GM23338 (cell line): Measurements from ENCODE around the gene BRD9. TPM values are rescaled to one million over a fixed set of nuclear protein-coding genes. Genes with fewer than 3 reads are reported as not detected.

ENCODE experiments used
- ATAC-seq: fragments of 200-7000 bp; cut with Tn5 transposase; 3 replicates; pipeline ENCODE4 v1.9.1; 2020
- DNase-seq: peaks from one replicate; pipeline ENCODE4 v3.0.0-alpha.2; 2015; ENCODE audit warnings: low spot score
- H2AFZ ChIP-seq: fragments of 200-600 bp; sonication (generic); 2 replicates; pipeline ENCODE4 v1.8.0; 2016; ENCODE audit warnings: antibody characterized with exemption, mild to moderate bottlenecking, moderate library complexity
- H3F3A ChIP-seq: fragments of 200-600 bp; sonication (generic); replicated peaks from 2 replicates; pipeline ENCODE4 v1.8.0; 2017; ENCODE audit warnings: antibody characterized with exemption, mixed run types, low read depth
- H3K27ac ChIP-seq: fragments of 200-600 bp; sonication (generic); 2 replicates; pipeline ENCODE4 v1.6.1; 2016; ENCODE audit warnings: low read depth
- H3K27me3 ChIP-seq: fragments of 200-600 bp; sonication (generic); 2 replicates; pipeline ENCODE4 v1.8.0; 2016; ENCODE audit warnings: mild to moderate bottlenecking, mixed run types, moderate library complexity; ENCODE audit not compliant: insufficient read depth
- H3K36me3 ChIP-seq: fragments of 200-600 bp; sonication (generic); 2 replicates; pipeline ENCODE4 v1.8.0; 2016; ENCODE audit warnings: mild to moderate bottlenecking; ENCODE audit not compliant: insufficient read depth
- H3K4me1 ChIP-seq: fragments of 200-600 bp; sonication (generic); 2 replicates; pipeline ENCODE4 v1.8.0; 2016; ENCODE audit warnings: mild to moderate bottlenecking, moderate library complexity; ENCODE audit not compliant: insufficient read depth
- H3K4me2 ChIP-seq: fragments of 200-600 bp; sonication (generic); 2 replicates; pipeline ENCODE4 v1.7.1; 2017; ENCODE audit warnings: mixed run types
- H3K4me3 ChIP-seq: fragments of 200-600 bp; sonication (generic); 2 replicates; pipeline ENCODE4 v1.6.1; 2016; ENCODE audit warnings: mixed run types
- H3K79me2 ChIP-seq: fragments of 200-600 bp; sonication (generic); replicated peaks from 2 replicates; pipeline ENCODE4 v1.8.0; 2017; ENCODE audit warnings: mild to moderate bottlenecking; ENCODE audit not compliant: insufficient read depth
- H3K9me2 ChIP-seq: fragments of 200-600 bp; sonication (generic); 2 replicates; pipeline ENCODE4 v1.8.0; 2017; ENCODE audit not compliant: insufficient read depth
- H4K20me1 ChIP-seq: fragments of 200-600 bp; sonication (generic); replicated peaks from 2 replicates; pipeline ENCODE4 v1.8.0; 2017; ENCODE audit warnings: mild to moderate bottlenecking; ENCODE audit not compliant: insufficient read depth
- H3K27ac Mint-ChIP-seq: 2 replicates; pipeline ENCODE4 v1.8.0; 2020; ENCODE audit warnings: inconsistent platforms, mild to moderate bottlenecking, moderate library complexity, mixed read lengths
- H3K27me3 Mint-ChIP-seq: 3 replicates; pipeline ENCODE4 v1.8.0; 2022; ENCODE audit warnings: low read depth, mild to moderate bottlenecking, moderate library complexity, mixed read lengths, inconsistent platforms; ENCODE audit not compliant: insufficient read depth, poor library complexity
- H3K36me3 Mint-ChIP-seq: 3 replicates; pipeline ENCODE4 v1.8.0; 2021; ENCODE audit warnings: low read depth, mild to moderate bottlenecking, inconsistent platforms, moderate library complexity, mixed read lengths
- H3K4me1 Mint-ChIP-seq: 3 replicates; pipeline ENCODE4 v1.8.0; 2020; ENCODE audit warnings: mild to moderate bottlenecking, inconsistent platforms, mixed read lengths
- H3K4me3 Mint-ChIP-seq: 3 replicates; pipeline ENCODE4 v1.8.0; 2021; ENCODE audit warnings: moderate library complexity, mild to moderate bottlenecking, inconsistent platforms, mixed read lengths
- H3K9me3 Mint-ChIP-seq: 3 replicates; pipeline ENCODE4 v1.8.0; 2020; ENCODE audit warnings: moderate library complexity, mild to moderate bottlenecking, inconsistent platforms, mixed read lengths
- CREB1 ChIP-seq: fragments of 250-450 bp; sonication (Bioruptor Pico); IDR thresholded peaks from 2 replicates; pipeline ENCODE4 v1.5.0; 2020; ENCODE audit warnings: low read depth, mild to moderate bottlenecking, moderate library complexity
- CTCF ChIP-seq, 2 experiments: fragments of 200-600 bp in 1 of 2; sonication (generic) in 1 of 2; conservative IDR thresholded peaks; 2 replicates each; pipeline versions ENCODE4 v1.5.1 to v1.6.1; 2016 to 2017; ENCODE audit warnings: antibody characterized with exemption in 2 of 2, low read depth in 2 of 2, mild to moderate bottlenecking in 2 of 2, moderate library complexity in 1 of 2
- ETS1 ChIP-seq: IDR thresholded peaks from 2 replicates; pipeline ENCODE4 v1.6.1; 2016; ENCODE audit warnings: antibody characterized with exemption
- EZH2 ChIP-seq: fragments of 200-600 bp; sonication (generic); IDR thresholded peaks from one replicate; pipeline ENCODE4 v1.8.0; 2017; ENCODE audit warnings: antibody characterized with exemption, mild to moderate bottlenecking, low read depth; ENCODE audit not compliant: unreplicated experiment
- EZH2phosphoT487 ChIP-seq: fragments of 200-600 bp; sonication (generic); IDR thresholded peaks from one replicate; pipeline ENCODE4 v1.8.1; 2018; ENCODE audit warnings: antibody characterized with exemption; ENCODE audit not compliant: unreplicated experiment
- JUNB ChIP-seq: IDR thresholded peaks from one replicate; pipeline ENCODE4 v1.6.1; 2016; ENCODE audit warnings: antibody characterized with exemption; ENCODE audit not compliant: unreplicated experiment
- NANOG ChIP-seq: IDR thresholded peaks from 2 replicates; pipeline ENCODE4 v1.6.1; 2016; ENCODE audit warnings: antibody characterized with exemption, borderline replicate concordance
- POLR2AphosphoS5 ChIP-seq: IDR thresholded peaks from 2 replicates; pipeline ENCODE4 v1.6.1; 2016; ENCODE audit warnings: antibody characterized with exemption, low read depth
- STAT1 ChIP-seq: IDR thresholded peaks from one replicate; pipeline ENCODE4 v1.6.1; 2016; ENCODE audit warnings: antibody characterized with exemption; ENCODE audit not compliant: unreplicated experiment
- ZNF114 ChIP-seq: fragments of 250-450 bp; sonication (Bioruptor Pico); IDR thresholded peaks from 2 replicates; pipeline ENCODE4 v1.5.0; 2020; ENCODE audit warnings: mild to moderate bottlenecking, moderate library complexity
- ZNF331 ChIP-seq: fragments of 250-450 bp; sonication (Bioruptor Pico); IDR thresholded peaks from 2 replicates; pipeline ENCODE4 v1.5.0; 2020; ENCODE audit warnings: low read depth, mild to moderate bottlenecking, moderate library complexity
- polyA plus RNA-seq: library from polyadenylated mRNA; unstranded; fragments of >200 nt; fragmentation: Nextera tagmentation; extraction: Ambion mirVana; gene quantifications from 2 replicates; pipeline ENCODE4 v1.2.1, GENCODE V29; 2016
- total RNA-seq: library from RNA; depleted of rRNA; stranded (reverse); fragments of >200 nt; shearing (Covaris generic); gene quantifications from 2 replicates; pipeline ENCODE4 v1.2.3, GENCODE V29; 2014
- TF ChIP-seq, protein P1 (sequence below): IDR thresholded peaks from one replicate; pipeline ENCODE4 v1.6.1; 2018; ENCODE audit warnings: antibody characterized with exemption; ENCODE audit not compliant: unreplicated experiment
- TF ChIP-seq, protein P2 (sequence below): fragments of 250-450 bp; sonication (Bioruptor Pico); IDR thresholded peaks from 2 replicates; pipeline ENCODE4 v1.5.0; 2020; ENCODE audit warnings: mild to moderate bottlenecking, moderate library complexity

BRD9 gene
- total and polyA plus RNA-seq, 2 experiments from 2014 or later: 32.9 to 54.7 TPM

DNA sequence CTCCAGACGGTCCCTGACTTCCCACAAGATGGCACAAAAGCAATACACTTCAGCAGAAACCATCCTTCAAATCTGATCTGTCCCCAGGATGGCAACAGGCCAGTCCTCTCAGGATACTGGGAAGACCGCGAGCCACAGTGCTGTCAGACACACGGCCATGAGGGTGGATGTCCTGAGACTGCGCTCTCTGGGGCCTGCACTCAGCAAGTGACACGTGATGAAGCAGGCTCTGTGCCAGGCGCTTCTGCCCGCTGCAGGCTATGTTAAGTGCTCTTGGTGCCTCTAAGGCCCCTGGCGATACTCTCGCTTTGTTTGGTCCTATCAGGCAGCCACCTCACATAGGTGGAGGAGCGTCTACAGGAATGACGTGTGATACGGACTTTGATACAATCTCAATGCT lies 7.1 kb downstream of the BRD9 start:
- ATAC-seq (no peak), DNase-seq (no peak)
- TF ChIP-seq, protein P1, sequence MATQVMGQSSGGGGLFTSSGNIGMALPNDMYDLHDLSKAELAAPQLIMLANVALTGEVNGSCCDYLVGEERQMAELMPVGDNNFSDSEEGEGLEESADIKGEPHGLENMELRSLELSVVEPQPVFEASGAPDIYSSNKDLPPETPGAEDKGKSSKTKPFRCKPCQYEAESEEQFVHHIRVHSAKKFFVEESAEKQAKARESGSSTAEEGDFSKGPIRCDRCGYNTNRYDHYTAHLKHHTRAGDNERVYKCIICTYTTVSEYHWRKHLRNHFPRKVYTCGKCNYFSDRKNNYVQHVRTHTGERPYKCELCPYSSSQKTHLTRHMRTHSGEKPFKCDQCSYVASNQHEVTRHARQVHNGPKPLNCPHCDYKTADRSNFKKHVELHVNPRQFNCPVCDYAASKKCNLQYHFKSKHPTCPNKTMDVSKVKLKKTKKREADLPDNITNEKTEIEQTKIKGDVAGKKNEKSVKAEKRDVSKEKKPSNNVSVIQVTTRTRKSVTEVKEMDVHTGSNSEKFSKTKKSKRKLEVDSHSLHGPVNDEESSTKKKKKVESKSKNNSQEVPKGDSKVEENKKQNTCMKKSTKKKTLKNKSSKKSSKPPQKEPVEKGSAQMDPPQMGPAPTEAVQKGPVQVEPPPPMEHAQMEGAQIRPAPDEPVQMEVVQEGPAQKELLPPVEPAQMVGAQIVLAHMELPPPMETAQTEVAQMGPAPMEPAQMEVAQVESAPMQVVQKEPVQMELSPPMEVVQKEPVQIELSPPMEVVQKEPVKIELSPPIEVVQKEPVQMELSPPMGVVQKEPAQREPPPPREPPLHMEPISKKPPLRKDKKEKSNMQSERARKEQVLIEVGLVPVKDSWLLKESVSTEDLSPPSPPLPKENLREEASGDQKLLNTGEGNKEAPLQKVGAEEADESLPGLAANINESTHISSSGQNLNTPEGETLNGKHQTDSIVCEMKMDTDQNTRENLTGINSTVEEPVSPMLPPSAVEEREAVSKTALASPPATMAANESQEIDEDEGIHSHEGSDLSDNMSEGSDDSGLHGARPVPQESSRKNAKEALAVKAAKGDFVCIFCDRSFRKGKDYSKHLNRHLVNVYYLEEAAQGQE: no peak
- TF ChIP-seq STAT1: no peak
- TF ChIP-seq ZNF114 (CRISPR knock-in tag): no peak
- no peak for TF ChIP-seq EZH2phosphoT487
- TF ChIP-seq POLR2AphosphoS5: no peak
- TF ChIP-seq CREB1 (CRISPR knock-in tag): no peak
- TF ChIP-seq, protein P2, sequence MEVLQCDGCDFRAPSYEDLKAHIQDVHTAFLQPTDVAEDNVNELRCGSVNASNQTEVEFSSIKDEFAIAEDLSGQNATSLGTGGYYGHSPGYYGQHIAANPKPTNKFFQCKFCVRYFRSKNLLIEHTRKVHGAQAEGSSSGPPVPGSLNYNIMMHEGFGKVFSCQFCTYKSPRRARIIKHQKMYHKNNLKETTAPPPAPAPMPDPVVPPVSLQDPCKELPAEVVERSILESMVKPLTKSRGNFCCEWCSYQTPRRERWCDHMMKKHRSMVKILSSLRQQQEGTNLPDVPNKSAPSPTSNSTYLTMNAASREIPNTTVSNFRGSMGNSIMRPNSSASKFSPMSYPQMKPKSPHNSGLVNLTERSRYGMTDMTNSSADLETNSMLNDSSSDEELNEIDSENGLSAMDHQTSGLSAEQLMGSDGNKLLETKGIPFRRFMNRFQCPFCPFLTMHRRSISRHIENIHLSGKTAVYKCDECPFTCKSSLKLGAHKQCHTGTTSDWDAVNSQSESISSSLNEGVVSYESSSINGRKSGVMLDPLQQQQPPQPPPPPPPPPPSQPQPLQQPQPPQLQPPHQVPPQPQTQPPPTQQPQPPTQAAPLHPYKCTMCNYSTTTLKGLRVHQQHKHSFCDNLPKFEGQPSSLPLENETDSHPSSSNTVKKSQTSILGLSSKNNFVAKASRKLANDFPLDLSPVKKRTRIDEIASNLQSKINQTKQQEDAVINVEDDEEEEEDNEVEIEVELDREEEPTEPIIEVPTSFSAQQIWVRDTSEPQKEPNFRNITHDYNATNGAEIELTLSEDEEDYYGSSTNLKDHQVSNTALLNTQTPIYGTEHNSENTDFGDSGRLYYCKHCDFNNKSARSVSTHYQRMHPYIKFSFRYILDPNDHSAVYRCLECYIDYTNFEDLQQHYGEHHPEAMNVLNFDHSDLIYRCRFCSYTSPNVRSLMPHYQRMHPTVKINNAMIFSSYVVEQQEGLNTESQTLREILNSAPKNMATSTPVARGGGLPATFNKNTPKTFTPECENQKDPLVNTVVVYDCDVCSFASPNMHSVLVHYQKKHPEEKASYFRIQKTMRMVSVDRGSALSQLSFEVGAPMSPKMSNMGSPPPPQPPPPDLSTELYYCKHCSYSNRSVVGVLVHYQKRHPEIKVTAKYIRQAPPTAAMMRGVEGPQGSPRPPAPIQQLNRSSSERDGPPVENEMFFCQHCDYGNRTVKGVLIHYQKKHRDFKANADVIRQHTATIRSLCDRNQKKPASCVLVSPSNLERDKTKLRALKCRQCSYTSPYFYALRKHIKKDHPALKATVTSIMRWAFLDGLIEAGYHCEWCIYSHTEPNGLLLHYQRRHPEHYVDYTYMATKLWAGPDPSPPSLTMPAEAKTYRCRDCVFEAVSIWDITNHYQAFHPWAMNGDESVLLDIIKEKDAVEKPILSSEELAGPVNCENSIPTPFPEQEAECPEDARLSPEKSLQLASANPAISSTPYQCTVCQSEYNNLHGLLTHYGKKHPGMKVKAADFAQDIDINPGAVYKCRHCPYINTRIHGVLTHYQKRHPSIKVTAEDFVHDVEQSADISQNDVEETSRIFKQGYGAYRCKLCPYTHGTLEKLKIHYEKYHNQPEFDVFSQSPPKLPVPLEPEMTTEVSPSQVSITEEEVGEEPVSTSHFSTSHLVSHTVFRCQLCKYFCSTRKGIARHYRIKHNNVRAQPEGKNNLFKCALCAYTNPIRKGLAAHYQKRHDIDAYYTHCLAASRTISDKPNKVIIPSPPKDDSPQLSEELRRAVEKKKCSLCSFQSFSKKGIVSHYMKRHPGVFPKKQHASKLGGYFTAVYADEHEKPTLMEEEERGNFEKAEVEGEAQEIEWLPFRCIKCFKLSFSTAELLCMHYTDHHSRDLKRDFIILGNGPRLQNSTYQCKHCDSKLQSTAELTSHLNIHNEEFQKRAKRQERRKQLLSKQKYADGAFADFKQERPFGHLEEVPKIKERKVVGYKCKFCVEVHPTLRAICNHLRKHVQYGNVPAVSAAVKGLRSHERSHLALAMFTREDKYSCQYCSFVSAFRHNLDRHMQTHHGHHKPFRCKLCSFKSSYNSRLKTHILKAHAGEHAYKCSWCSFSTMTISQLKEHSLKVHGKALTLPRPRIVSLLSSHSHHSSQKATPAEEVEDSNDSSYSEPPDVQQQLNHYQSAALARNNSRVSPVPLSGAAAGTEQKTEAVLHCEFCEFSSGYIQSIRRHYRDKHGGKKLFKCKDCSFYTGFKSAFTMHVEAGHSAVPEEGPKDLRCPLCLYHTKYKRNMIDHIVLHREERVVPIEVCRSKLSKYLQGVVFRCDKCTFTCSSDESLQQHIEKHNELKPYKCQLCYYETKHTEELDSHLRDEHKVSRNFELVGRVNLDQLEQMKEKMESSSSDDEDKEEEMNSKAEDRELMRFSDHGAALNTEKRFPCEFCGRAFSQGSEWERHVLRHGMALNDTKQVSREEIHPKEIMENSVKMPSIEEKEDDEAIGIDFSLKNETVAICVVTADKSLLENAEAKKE (CRISPR knock-in tag): no peak
- TF ChIP-seq NANOG: no peak
- TF ChIP-seq ETS1: no peak
- no peak for TF ChIP-seq ZNF331 (CRISPR knock-in tag)
- TF ChIP-seq JUNB: no peak
- TF ChIP-seq EZH2: no peak
- no peak for TF ChIP-seq CTCF (conservative IDR thresholded peaks at IDR 0.05; ENCODE audit: low read depth in 2 of 2)
- H3K4me3 Mint-ChIP-seq: no peak overlapping the region
- H4K20me1 ChIP-seq: peaks cover 46% of the 10 kb centered on the region
- H3K9me3 Mint-ChIP-seq: peaks cover 6% of the 10 kb centered on the region
- no peak overlapping the region for H2AFZ ChIP-seq
- H3K4me1 ChIP-seq: no peaks in the 10 kb centered on the region
- H3K27me3 ChIP-seq: no peaks in the 10 kb centered on the region
- peaks cover 63% of the 10 kb centered on the region for H3K36me3 ChIP-seq
- H3F3A ChIP-seq: peaks cover 8% of the 10 kb centered on the region; the same call in 1 of the 2 replicates
- no peak overlapping the region for H3K4me3 ChIP-seq
- H3K79me2 ChIP-seq: peaks cover 88% of the 10 kb centered on the region
- peaks cover 100% of the 10 kb centered on the region for H3K36me3 Mint-ChIP-seq
- no peaks in the 10 kb centered on the region; the same call in 2 of the 3 replicates for H3K4me1 Mint-ChIP-seq
- peaks cover 12% of the 10 kb centered on the region for H3K27me3 Mint-ChIP-seq
- no peaks in the 10 kb centered on the region for H3K9me2 ChIP-seq
- H3K27ac Mint-ChIP-seq: no peak overlapping the region
- H3K4me2 ChIP-seq: no peak overlapping the region
- no peak overlapping the region for H3K27ac ChIP-seq
